GM23338 (cell line): Measurements from ENCODE around the gene NELFA.

Experiments used
- CREB1 ChIP-seq: fragments of 250-450 bp; sonication (Bioruptor Pico); IDR thresholded peaks from 2 replicates; pipeline ENCODE4 v1.5.0; 2020; ENCODE audit warnings: low read depth, mild to moderate bottlenecking, moderate library complexity
- EZH2 ChIP-seq: fragments of 200-600 bp; sonication (generic); IDR thresholded peaks from one replicate; pipeline ENCODE4 v1.8.0; 2017; ENCODE audit warnings: antibody characterized with exemption, mild to moderate bottlenecking, low read depth; ENCODE audit not compliant: unreplicated experiment
- EZH2phosphoT487 ChIP-seq: fragments of 200-600 bp; sonication (generic); IDR thresholded peaks from one replicate; pipeline ENCODE4 v1.8.1; 2018; ENCODE audit warnings: antibody characterized with exemption; ENCODE audit not compliant: unreplicated experiment
- JUNB ChIP-seq: IDR thresholded peaks from one replicate; pipeline ENCODE4 v1.6.1; 2016; ENCODE audit warnings: antibody characterized with exemption; ENCODE audit not compliant: unreplicated experiment
- POLR2AphosphoS5 ChIP-seq: IDR thresholded peaks from 2 replicates; pipeline ENCODE4 v1.6.1; 2016; ENCODE audit warnings: antibody characterized with exemption, low read depth
- STAT1 ChIP-seq: IDR thresholded peaks from one replicate; pipeline ENCODE4 v1.6.1; 2016; ENCODE audit warnings: antibody characterized with exemption; ENCODE audit not compliant: unreplicated experiment
- ZNF331 ChIP-seq: fragments of 250-450 bp; sonication (Bioruptor Pico); IDR thresholded peaks from 2 replicates; pipeline ENCODE4 v1.5.0; 2020; ENCODE audit warnings: low read depth, mild to moderate bottlenecking, moderate library complexity
- TF ChIP-seq, protein P1 (sequence below), 2 experiments: fragments of 200-600 bp in 1 of 2; sonication (generic) in 1 of 2; conservative IDR thresholded peaks; 2 replicates each; pipeline versions ENCODE4 v1.5.1 to v1.6.1; 2016 to 2017; ENCODE audit warnings: antibody characterized with exemption in 2 of 2, low read depth in 2 of 2, mild to moderate bottlenecking in 2 of 2, moderate library complexity in 1 of 2
- TF ChIP-seq, protein P2 (sequence below): IDR thresholded peaks from one replicate; pipeline ENCODE4 v1.6.1; 2018; ENCODE audit warnings: antibody characterized with exemption; ENCODE audit not compliant: unreplicated experiment
- TF ChIP-seq, protein P3 (sequence below): IDR thresholded peaks from 2 replicates; pipeline ENCODE4 v1.6.1; 2016; ENCODE audit warnings: antibody characterized with exemption
- TF ChIP-seq, protein P4 (sequence below): fragments of 250-450 bp; sonication (Bioruptor Pico); IDR thresholded peaks from 2 replicates; pipeline ENCODE4 v1.5.0; 2020; ENCODE audit warnings: mild to moderate bottlenecking, moderate library complexity

DNA sequence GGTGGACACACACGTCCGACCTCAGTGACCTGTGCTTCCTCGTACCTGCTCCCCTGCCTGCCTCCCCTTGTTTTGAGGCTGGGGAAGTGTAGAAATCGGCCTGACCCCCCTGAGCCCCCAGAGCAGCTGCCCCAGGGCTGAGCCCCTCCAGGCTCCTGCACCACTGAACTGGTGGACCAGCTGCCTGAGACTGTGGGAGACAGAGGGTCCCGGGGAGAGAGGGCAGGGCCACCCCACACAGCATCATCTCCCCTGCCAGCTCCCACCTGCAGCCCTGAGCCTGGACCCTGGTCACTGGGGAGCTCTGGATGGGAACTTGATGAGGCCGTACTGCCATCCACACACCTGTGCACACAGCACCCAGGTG lies 35.3 kb upstream of the NELFA start:
- TF ChIP-seq, protein P1, sequence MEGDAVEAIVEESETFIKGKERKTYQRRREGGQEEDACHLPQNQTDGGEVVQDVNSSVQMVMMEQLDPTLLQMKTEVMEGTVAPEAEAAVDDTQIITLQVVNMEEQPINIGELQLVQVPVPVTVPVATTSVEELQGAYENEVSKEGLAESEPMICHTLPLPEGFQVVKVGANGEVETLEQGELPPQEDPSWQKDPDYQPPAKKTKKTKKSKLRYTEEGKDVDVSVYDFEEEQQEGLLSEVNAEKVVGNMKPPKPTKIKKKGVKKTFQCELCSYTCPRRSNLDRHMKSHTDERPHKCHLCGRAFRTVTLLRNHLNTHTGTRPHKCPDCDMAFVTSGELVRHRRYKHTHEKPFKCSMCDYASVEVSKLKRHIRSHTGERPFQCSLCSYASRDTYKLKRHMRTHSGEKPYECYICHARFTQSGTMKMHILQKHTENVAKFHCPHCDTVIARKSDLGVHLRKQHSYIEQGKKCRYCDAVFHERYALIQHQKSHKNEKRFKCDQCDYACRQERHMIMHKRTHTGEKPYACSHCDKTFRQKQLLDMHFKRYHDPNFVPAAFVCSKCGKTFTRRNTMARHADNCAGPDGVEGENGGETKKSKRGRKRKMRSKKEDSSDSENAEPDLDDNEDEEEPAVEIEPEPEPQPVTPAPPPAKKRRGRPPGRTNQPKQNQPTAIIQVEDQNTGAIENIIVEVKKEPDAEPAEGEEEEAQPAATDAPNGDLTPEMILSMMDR (conservative IDR thresholded peaks at IDR 0.05; ENCODE audit: low read depth in 2 of 2) = no peak
- no peak for TF ChIP-seq EZH2
- TF ChIP-seq POLR2AphosphoS5 = no peak
- TF ChIP-seq, protein P2, sequence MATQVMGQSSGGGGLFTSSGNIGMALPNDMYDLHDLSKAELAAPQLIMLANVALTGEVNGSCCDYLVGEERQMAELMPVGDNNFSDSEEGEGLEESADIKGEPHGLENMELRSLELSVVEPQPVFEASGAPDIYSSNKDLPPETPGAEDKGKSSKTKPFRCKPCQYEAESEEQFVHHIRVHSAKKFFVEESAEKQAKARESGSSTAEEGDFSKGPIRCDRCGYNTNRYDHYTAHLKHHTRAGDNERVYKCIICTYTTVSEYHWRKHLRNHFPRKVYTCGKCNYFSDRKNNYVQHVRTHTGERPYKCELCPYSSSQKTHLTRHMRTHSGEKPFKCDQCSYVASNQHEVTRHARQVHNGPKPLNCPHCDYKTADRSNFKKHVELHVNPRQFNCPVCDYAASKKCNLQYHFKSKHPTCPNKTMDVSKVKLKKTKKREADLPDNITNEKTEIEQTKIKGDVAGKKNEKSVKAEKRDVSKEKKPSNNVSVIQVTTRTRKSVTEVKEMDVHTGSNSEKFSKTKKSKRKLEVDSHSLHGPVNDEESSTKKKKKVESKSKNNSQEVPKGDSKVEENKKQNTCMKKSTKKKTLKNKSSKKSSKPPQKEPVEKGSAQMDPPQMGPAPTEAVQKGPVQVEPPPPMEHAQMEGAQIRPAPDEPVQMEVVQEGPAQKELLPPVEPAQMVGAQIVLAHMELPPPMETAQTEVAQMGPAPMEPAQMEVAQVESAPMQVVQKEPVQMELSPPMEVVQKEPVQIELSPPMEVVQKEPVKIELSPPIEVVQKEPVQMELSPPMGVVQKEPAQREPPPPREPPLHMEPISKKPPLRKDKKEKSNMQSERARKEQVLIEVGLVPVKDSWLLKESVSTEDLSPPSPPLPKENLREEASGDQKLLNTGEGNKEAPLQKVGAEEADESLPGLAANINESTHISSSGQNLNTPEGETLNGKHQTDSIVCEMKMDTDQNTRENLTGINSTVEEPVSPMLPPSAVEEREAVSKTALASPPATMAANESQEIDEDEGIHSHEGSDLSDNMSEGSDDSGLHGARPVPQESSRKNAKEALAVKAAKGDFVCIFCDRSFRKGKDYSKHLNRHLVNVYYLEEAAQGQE = no peak
- TF ChIP-seq, protein P3, sequence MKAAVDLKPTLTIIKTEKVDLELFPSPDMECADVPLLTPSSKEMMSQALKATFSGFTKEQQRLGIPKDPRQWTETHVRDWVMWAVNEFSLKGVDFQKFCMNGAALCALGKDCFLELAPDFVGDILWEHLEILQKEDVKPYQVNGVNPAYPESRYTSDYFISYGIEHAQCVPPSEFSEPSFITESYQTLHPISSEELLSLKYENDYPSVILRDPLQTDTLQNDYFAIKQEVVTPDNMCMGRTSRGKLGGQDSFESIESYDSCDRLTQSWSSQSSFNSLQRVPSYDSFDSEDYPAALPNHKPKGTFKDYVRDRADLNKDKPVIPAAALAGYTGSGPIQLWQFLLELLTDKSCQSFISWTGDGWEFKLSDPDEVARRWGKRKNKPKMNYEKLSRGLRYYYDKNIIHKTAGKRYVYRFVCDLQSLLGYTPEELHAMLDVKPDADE = no peak
- no peak for TF ChIP-seq EZH2phosphoT487
- no peak for TF ChIP-seq CREB1
- TF ChIP-seq JUNB = no peak
- TF ChIP-seq, protein P4, sequence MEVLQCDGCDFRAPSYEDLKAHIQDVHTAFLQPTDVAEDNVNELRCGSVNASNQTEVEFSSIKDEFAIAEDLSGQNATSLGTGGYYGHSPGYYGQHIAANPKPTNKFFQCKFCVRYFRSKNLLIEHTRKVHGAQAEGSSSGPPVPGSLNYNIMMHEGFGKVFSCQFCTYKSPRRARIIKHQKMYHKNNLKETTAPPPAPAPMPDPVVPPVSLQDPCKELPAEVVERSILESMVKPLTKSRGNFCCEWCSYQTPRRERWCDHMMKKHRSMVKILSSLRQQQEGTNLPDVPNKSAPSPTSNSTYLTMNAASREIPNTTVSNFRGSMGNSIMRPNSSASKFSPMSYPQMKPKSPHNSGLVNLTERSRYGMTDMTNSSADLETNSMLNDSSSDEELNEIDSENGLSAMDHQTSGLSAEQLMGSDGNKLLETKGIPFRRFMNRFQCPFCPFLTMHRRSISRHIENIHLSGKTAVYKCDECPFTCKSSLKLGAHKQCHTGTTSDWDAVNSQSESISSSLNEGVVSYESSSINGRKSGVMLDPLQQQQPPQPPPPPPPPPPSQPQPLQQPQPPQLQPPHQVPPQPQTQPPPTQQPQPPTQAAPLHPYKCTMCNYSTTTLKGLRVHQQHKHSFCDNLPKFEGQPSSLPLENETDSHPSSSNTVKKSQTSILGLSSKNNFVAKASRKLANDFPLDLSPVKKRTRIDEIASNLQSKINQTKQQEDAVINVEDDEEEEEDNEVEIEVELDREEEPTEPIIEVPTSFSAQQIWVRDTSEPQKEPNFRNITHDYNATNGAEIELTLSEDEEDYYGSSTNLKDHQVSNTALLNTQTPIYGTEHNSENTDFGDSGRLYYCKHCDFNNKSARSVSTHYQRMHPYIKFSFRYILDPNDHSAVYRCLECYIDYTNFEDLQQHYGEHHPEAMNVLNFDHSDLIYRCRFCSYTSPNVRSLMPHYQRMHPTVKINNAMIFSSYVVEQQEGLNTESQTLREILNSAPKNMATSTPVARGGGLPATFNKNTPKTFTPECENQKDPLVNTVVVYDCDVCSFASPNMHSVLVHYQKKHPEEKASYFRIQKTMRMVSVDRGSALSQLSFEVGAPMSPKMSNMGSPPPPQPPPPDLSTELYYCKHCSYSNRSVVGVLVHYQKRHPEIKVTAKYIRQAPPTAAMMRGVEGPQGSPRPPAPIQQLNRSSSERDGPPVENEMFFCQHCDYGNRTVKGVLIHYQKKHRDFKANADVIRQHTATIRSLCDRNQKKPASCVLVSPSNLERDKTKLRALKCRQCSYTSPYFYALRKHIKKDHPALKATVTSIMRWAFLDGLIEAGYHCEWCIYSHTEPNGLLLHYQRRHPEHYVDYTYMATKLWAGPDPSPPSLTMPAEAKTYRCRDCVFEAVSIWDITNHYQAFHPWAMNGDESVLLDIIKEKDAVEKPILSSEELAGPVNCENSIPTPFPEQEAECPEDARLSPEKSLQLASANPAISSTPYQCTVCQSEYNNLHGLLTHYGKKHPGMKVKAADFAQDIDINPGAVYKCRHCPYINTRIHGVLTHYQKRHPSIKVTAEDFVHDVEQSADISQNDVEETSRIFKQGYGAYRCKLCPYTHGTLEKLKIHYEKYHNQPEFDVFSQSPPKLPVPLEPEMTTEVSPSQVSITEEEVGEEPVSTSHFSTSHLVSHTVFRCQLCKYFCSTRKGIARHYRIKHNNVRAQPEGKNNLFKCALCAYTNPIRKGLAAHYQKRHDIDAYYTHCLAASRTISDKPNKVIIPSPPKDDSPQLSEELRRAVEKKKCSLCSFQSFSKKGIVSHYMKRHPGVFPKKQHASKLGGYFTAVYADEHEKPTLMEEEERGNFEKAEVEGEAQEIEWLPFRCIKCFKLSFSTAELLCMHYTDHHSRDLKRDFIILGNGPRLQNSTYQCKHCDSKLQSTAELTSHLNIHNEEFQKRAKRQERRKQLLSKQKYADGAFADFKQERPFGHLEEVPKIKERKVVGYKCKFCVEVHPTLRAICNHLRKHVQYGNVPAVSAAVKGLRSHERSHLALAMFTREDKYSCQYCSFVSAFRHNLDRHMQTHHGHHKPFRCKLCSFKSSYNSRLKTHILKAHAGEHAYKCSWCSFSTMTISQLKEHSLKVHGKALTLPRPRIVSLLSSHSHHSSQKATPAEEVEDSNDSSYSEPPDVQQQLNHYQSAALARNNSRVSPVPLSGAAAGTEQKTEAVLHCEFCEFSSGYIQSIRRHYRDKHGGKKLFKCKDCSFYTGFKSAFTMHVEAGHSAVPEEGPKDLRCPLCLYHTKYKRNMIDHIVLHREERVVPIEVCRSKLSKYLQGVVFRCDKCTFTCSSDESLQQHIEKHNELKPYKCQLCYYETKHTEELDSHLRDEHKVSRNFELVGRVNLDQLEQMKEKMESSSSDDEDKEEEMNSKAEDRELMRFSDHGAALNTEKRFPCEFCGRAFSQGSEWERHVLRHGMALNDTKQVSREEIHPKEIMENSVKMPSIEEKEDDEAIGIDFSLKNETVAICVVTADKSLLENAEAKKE (CRISPR knock-in tag) = no peak
- TF ChIP-seq ZNF331 (CRISPR knock-in tag) = no peak
- no peak for TF ChIP-seq STAT1
